ENCODE results near the gene SCAF4. TPM values are rescaled to one million over a fixed set of nuclear protein-coding genes. Genes with fewer than 3 reads are reported as not detected.

Gene SCAF4
- total RNA-seq, 4 donors from 2014 or later: 8.2 to 11.5 (median 10.0) TPM

GRCh38 chr21:31663584-31664249 is 68.2 kb downstream of the SCAF4 start:
- Histone ChIP-seq H3K27me3 (no peaks in the 10 kb centered on the region), H3K36me3 (peaks cover 0 to 52% of the 10 kb centered on the region in 2 donors), H3K27ac (peak overlapping the region in 1 of 4 donors; percentile 4), H3K9me3 (no peaks in the 10 kb centered on the region), H3K4me3 (no peak overlapping the region), H3K4me1 (peaks cover 37 to 43% of the 10 kb centered on the region in 2 donors)
- no peak for TF ChIP-seq CTCF (IDR thresholded peaks at IDR 0.05 in 4 of 5, conservative IDR thresholded peaks at IDR 0.05 in 1 of 5)
- intact Hi-C loops (cut with DNase I; ENCODE audit: low total_unique reads): no loop called here
- DNase-seq (no peak), ATAC-seq (no peak)
- in situ Hi-C loops (cut with MboI; ENCODE audit: low sequenced_read_pairs in 4 of 4): loop anchor here in 2 of 4 donors (10.0 kb wide), 1 partner anchor 61 kb away; no protein-coding TSS in a partner anchor

- no peak for DNase-seq
- in situ Hi-C loops (cut with MboI; ENCODE audit: low sequenced_read_pairs in 4 of 4): loop anchor here in 2 of 4 donors (10.0 kb wide), 1 partner anchor 64 kb away; no protein-coding TSS in a partner anchor
- Histone ChIP-seq H3K4me1 (peaks cover 38 to 42% of the 10 kb centered on the region in 2 donors), H3K9me3 (no peaks in the 10 kb centered on the region), H3K4me3 (peak overlapping the region; percentile 75 to 82 (median 80)), H3K27me3 (no peaks in the 10 kb centered on the region), H3K36me3 (peaks cover 0 to 28% of the 10 kb centered on the region in 2 donors), H3K27ac (peak overlapping the region; percentile 85 to 95 (median 90))
- no peak for TF ChIP-seq POLR2A (IDR thresholded peaks at IDR 0.05)
- no peak for TF ChIP-seq CTCF (IDR thresholded peaks at IDR 0.05 in 4 of 5, conservative IDR thresholded peaks at IDR 0.05 in 1 of 5)
- no peak for ATAC-seq
- intact Hi-C loops (cut with DNase I; ENCODE audit: low total_unique reads): no loop called here
Measured at GRCh38 chr21:31660591-31660990, 71.3 kb downstream of the SCAF4 start.

GRCh38 chr21:31660259-31660565 is 71.7 kb downstream of the SCAF4 start:
- peaks cover 35 to 38% of the 10 kb centered on the region in 2 donors for H3K4me1 ChIP-seq
- ATAC-seq: peak; percentile 56 to 57

GRCh38 chr21:31659536-31660258 is 72.2 kb downstream of the SCAF4 start, which contains the start of gene SOD1:
SOD1 (plus strand) TSS chr21:31659693; CDS start chr21:31659770, 77 bp downstream.
- TF ChIP-seq CTCF (IDR thresholded peaks at IDR 0.05 in 4 of 5, conservative IDR thresholded peaks at IDR 0.05 in 1 of 5) (peak in 4 of 5 experiments; percentile 13 to 33 (median 23)), POLR2A (IDR thresholded peaks at IDR 0.05) (peak; percentile 87 to 93)
- Histone ChIP-seq H3K27me3 (no peaks in the 10 kb centered on the region), H3K27ac (peak within 1 kb of the TSS; percentile 85 to 95 (median 90)), H3K4me3 (peak within 1 kb of the TSS; percentile 75 to 82 (median 80)), H3K9me3 (no peaks in the 10 kb centered on the region), H3K36me3 (peaks cover 0 to 19% of the 10 kb centered on the region in 2 donors), H3K4me1 (peaks cover 33 to 34% of the 10 kb centered on the region in 2 donors)
- DNase-seq (peak; percentile 93), ATAC-seq (peak; percentile 91 to 96)
- intact Hi-C loops (cut with DNase I; ENCODE audit: low total_unique reads) (loop anchor here (1.0 kb wide), 1 partner anchor 73 kb away; the partner anchor contains the start of gene SCAF4), in situ Hi-C loops (cut with MboI; ENCODE audit: low sequenced_read_pairs in 4 of 4) (loop anchor here in 2 of 4 donors (10.0 kb wide), 1 partner anchor 65 kb away; no protein-coding TSS in a partner anchor)

More at GRCh38 chr21:31660259-31660565, 71.7 kb downstream of the SCAF4 start:
- Histone ChIP-seq H3K27ac (peak overlapping the region; percentile 85 to 95 (median 90)), H3K4me3 (peak overlapping the region; percentile 75 to 82 (median 80)), H3K27me3 (no peaks in the 10 kb centered on the region), H3K36me3 (peaks cover 0 to 24% of the 10 kb centered on the region in 2 donors), H3K9me3 (no peaks in the 10 kb centered on the region)
- intact Hi-C loops (cut with DNase I; ENCODE audit: low total_unique reads) (no loop called here), in situ Hi-C loops (cut with MboI; ENCODE audit: low sequenced_read_pairs in 4 of 4) (loop anchor here in 2 of 4 donors (10.0 kb wide), 1 partner anchor 65 kb away; no protein-coding TSS in a partner anchor)
- DNase-seq: no peak
- TF ChIP-seq POLR2A (IDR thresholded peaks at IDR 0.05) (no peak), CTCF (IDR thresholded peaks at IDR 0.05 in 4 of 5, conservative IDR thresholded peaks at IDR 0.05 in 1 of 5) (no peak)

All from gastrocnemius medialis (tissue), 4 donors.